LNCaP clone FGC (cell line): ENCODE results near the gene NR2F1.

Experiments
- DNase-seq: peaks from one replicate; pipeline ENCODE4 v3.0.0-alpha.2; 2011; ENCODE audit warnings: low read depth
- H3K4me3 ChIP-seq: 2 replicates; pipeline ENCODE4 v1.5.1; 2011; ENCODE audit warnings: mild to moderate bottlenecking, low read depth, low read length, control low read depth
- TF ChIP-seq, protein P1 (sequence below): IDR thresholded peaks from 2 replicates; pipeline ENCODE4 v1.5.1; 2012; ENCODE audit warnings: mild to moderate bottlenecking; ENCODE audit not compliant: control insufficient read depth, insufficient read depth; ENCODE audit errors: extremely low read depth

Gene NR2F1

DNA sequence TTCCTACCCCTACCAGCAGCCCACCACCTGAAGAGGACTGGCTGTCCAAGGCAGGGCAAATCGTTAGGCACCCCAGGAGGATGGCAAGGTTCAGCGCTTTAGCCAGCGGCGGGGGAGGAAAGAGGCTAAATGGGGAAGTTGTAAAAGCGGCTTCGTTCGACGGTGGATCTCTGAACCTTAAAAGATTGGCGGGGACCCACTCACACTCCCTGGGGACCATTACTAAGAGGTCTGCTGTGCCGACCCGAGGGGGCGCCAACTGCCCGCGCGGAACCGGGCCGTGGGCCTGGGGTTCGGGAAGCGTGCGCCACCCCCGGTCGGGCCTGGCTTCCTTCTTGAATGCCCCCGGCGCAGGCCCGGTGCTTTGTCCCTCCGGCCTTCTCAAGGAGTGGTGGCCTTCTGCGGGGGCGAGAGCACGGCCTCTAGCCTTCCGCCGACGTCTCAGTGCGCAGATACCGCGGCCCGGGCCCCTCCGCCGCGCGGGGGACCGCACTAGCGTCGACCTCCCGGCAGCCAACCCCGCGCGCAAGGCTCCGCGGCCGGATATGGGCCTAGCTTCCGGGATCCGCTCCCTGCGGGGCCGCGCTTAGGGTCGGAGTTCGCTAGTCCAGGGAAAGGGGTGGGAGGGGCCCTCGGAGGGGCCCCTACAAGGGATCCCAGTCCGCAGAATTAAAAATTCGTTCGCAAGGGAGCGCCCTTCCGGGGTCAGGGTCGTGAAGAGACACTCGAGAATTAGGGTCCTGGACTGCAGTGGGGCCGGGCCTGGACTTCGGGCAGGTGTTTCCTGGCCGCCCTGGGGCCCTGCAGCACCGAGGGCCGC is 12.5 kb upstream of the NR2F1 start:
- TF ChIP-seq, protein P1, sequence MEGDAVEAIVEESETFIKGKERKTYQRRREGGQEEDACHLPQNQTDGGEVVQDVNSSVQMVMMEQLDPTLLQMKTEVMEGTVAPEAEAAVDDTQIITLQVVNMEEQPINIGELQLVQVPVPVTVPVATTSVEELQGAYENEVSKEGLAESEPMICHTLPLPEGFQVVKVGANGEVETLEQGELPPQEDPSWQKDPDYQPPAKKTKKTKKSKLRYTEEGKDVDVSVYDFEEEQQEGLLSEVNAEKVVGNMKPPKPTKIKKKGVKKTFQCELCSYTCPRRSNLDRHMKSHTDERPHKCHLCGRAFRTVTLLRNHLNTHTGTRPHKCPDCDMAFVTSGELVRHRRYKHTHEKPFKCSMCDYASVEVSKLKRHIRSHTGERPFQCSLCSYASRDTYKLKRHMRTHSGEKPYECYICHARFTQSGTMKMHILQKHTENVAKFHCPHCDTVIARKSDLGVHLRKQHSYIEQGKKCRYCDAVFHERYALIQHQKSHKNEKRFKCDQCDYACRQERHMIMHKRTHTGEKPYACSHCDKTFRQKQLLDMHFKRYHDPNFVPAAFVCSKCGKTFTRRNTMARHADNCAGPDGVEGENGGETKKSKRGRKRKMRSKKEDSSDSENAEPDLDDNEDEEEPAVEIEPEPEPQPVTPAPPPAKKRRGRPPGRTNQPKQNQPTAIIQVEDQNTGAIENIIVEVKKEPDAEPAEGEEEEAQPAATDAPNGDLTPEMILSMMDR: no peak
- no peak for DNase-seq
- no peak overlapping the region for H3K4me3 ChIP-seq

DNA sequence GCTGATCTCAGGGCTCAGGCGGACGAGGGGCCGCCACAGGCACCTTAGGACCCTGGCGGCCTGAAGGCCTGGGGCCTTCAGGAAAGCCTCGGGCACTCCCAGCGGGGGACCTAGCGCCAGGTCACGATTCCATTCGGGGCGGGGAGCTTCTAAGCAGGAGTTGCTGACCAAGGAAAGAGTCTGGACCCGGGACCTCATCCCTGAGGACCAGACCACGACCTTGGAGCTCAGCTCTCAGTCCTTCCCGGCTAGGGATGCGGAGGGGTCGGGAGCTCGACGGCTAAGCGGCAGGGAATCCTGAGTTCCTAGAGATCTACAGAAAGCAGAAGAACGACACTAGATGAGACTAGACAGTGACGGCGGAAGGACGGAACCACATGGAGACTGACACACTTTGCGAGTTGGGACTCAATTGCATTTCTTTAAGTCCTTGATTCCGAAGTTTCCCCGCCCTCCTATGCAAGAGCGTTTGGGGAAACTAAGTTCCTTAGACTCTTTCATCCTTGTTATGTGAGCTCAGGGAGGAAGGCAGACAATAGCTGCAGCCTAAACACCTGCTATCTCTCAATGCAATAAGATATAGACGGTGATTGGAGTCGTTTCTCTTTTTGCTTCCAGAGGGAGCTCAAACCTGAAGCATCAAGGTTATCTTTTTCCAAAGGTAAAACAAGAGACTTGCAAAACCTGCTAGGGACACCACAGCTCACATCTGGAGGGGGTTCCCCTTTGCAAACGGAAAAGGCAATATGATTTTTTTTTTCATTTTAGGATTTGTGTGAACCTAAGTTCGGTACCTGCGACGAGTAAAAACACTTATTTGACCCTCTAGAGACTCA is 11.7 kb upstream of the NR2F1 start:
- DNase-seq: no peak
- TF ChIP-seq, protein P1: no peak
- H3K4me3 ChIP-seq: no peak overlapping the region

DNA sequence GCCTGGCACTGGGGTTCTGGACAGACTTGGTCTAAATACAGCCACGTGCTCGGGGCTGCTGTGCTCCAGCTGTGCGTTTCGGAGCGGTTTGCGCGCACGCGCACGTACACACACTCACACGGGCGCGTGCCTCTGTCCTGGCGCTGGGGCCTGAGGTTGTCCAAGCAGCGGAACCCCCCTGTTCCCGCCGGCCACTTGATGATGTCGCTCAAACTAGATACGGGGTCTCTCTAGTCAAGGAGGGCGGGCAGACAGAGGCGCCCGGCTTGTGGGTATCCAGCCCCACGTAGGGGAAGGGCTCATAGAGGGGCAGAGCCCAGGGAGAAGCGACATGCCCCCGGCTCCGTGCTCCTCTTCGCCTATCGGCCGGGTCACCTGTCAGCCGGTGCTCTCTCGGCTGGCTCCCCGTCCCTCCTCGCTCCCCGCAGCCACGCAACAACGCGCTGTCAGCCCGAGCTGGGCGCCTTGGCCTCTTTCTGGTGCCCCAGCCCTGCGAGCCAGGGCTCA is 10.9 kb upstream of the NR2F1 start:
- no peak overlapping the region for H3K4me3 ChIP-seq
- DNase-seq: no peak
- TF ChIP-seq, protein P1: no peak

DNA sequence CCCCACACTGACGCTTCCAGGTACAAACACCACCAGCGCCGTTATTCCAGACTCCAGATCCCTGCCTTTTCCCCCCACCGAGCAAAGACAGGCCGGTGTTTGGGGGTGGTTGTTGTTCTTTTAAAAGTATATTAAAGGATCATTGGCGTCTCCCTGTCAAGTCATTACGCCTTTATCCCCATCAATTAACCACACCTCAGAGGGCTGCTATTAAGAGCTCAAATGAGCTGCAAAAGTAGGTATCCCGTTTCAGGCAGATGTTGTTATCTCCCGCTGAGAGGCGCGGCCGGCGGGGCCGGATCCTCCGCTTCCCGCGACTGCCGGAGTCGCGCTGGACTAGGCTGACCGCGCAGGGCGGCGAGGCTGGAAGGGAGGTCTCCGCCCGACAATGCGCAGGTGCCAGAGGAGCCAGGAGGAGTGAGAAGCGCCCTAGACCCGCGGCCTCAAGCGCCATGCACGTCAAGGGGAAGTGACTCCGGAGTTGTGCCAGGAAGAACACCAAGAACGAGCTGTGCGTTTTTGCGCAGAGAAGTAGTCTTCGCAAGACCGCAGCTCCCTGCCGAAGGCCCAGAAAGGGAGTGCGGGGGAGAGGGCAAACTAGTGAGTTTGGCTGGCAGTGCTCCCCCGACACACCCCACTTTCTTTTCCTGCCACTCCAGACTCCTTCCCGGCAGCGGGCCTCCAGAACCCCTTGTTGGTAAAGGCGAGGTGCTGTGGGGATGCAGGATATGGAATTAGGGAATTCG is 10.2 kb upstream of the NR2F1 start:
- no peak overlapping the region for H3K4me3 ChIP-seq
- TF ChIP-seq, protein P1: no peak
- DNase-seq: no peak

DNA sequence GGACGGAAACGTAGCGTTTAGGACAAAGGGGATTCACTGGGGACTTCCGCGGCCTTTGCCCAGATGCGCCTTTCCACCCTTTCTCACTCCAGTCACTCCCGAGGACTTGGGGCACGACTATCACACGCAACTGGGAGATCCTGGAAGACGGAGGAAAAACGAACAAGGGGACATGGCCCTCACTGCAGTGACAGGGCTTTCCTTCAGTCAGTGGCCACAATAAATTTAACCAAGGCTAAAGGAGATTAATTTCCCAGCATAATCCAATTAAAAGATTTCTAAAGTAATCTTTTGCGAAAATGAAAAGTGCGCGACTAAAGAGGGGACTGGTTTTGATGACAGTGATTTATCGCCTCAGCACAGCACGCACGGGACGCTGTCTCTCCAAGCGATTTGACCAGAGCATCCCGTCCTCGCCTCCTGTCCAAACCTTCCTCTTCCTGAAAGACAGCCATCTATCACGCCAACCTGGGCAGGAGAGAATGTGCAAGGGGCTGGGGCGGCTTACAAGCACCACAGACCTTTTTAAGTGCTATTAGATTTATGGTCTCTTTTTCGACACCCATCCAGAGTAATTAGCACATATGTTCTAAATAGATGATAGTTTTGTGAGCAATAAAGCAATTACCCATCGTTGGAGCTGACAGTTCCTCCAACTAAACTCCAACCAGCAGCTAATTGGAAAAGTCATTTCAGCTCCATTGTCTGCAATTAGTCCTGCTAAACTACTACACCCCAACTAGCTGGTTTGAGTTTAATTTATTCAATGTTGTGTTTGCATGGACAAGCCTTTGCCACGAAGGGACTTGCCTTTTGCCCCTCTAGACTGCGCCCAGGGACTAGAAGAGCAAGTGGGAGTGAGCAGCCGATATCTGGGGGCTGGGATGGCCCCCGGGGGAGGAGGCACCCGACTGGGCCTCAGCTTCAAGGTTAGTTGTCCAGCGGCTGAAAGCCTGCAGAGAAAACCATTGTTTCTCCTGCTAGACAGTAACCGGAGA is 9.4 kb upstream of the NR2F1 start:
- H3K4me3 ChIP-seq: no peak overlapping the region
- no peak for DNase-seq
- TF ChIP-seq, protein P1: no peak
